ENCODE data around the gene SPATS2L.

Gene SPATS2L

GRCh38 chr2:200416878-200417277 lies 110.4 kb downstream of the SPATS2L start:
- no peak for DNase-seq (ENCODE audit: low spot score)

- no peak for DNase-seq (ENCODE audit: low spot score)
Observed at GRCh38 chr2:200417366-200417765, 110.9 kb downstream of the SPATS2L start.

- DNase-seq (ENCODE audit: low spot score) = no peak
Observed at GRCh38 chr2:200418399-200418798, 111.9 kb downstream of the SPATS2L start.

GRCh38 chr2:200419325-200419724 lies 112.8 kb downstream of the SPATS2L start:
- DNase-seq (ENCODE audit: low spot score) = no peak

GRCh38 chr2:200421270-200421669 lies 114.8 kb downstream of the SPATS2L start:
- no peak for DNase-seq (ENCODE audit: low spot score)

- DNase-seq (ENCODE audit: low spot score) = no peak
Observed at GRCh38 chr2:200422071-200422470, 115.6 kb downstream of the SPATS2L start.

- no peak for DNase-seq (ENCODE audit: low spot score)
Observed at GRCh38 chr2:200422532-200423261, 116.2 kb downstream of the SPATS2L start.

GRCh38 chr2:200423541-200423940 lies 117.0 kb downstream of the SPATS2L start:
- DNase-seq (ENCODE audit: low spot score) = no peak

GRCh38 chr2:200425026-200425821 lies 118.7 kb downstream of the SPATS2L start:
- DNase-seq (ENCODE audit: low spot score) = no peak

- no peak for DNase-seq (ENCODE audit: low spot score)
Observed at GRCh38 chr2:200426754-200427153, 120.3 kb downstream of the SPATS2L start.

- no peak for DNase-seq (ENCODE audit: low spot score)
Observed at GRCh38 chr2:200428961-200429665, 122.6 kb downstream of the SPATS2L start.

- no peak for DNase-seq (ENCODE audit: low spot score)
Observed at GRCh38 chr2:200430017-200430416, 123.5 kb downstream of the SPATS2L start.

GRCh38 chr2:200431996-200432705 lies 125.7 kb downstream of the SPATS2L start:
- no peak for DNase-seq (ENCODE audit: low spot score)

GRCh38 chr2:200435379-200435778 lies 128.9 kb downstream of the SPATS2L start:
- DNase-seq (ENCODE audit: low spot score) = no peak

GRCh38 chr2:200438251-200438650 lies 131.8 kb downstream of the SPATS2L start:
- no peak for DNase-seq (ENCODE audit: low spot score)

GRCh38 chr2:200438846-200439245 lies 132.4 kb downstream of the SPATS2L start:
- DNase-seq (ENCODE audit: low spot score) = no peak

GRCh38 chr2:200439981-200440380 lies 133.5 kb downstream of the SPATS2L start:
- no peak for DNase-seq (ENCODE audit: low spot score)

- DNase-seq (ENCODE audit: low spot score) = no peak
Observed at GRCh38 chr2:200442471-200442870, 136.0 kb downstream of the SPATS2L start.

GRCh38 chr2:200443376-200443775 lies 136.9 kb downstream of the SPATS2L start:
- DNase-seq (ENCODE audit: low spot score) = no peak

- DNase-seq (ENCODE audit: low spot score) = no peak
Observed at GRCh38 chr2:200443916-200444315, 137.4 kb downstream of the SPATS2L start.

GRCh38 chr2:200444530-200444929 lies 138.0 kb downstream of the SPATS2L start:
- DNase-seq (ENCODE audit: low spot score) = no peak

- DNase-seq (ENCODE audit: low spot score) = no peak
Observed at GRCh38 chr2:200445284-200445683, 138.8 kb downstream of the SPATS2L start.

Measured in germinal center (tissue), 1 donor.